GM21360 (cell line): ENCODE measurements around the gene OLR1.

ENCODE experiments used
- ATAC-seq: cut with Tn5 transposase; IDR thresholded peaks from one replicate; pipeline ENCODE4 v1.9.1; 2021; ENCODE audit warnings: mild to moderate bottlenecking, moderate library complexity; ENCODE audit not compliant: unreplicated experiment

Gene OLR1

DNA sequence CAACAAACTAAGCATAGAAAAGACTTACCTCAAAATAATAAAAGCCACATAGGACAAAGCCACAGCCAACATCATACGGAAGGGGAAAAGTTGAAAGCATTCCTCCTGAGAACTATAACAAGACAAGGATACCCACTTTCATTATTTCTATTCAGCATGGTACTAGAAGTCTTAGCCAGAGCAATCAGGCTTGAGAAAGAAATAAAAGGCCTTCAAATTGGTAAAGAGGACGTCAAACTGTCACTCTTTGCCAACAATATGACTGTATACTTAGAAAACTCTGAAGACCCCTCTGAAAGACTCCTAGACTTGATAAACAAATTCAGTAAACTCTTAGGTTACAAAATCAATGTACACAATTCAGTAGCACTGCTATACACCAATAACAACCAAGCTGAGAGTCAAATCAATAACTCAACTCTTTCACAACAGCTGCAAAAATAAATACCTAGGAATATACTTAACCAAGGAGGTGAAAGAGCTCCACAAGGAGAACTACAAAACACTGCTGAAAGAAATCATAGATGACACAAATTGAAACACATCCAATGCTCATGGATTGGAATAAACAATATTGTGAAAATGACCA lies 61.6 kb downstream of the OLR1 start:
- no peak for ATAC-seq
